ENCODE results near the gene MCHR1. TPM values are rescaled to one million over a fixed set of nuclear protein-coding genes. Genes with fewer than 3 reads are reported as not detected.
A peak's percentile ranks its signal among the peaks of the same experiment; 100 is the strongest.

Gene MCHR1
- total and polyA plus RNA-seq, 2 donors (not counting 1 experiment from before 2014, with no cell fraction given) = 0.20 to 0.99 TPM

- Histone ChIP-seq H3K4me2 (ENCODE audit: extremely low read depth, insufficient read depth, low read length) (peak overlapping the region; percentile 41), H3K79me2 (ENCODE audit: control insufficient read depth, insufficient read depth, low read length) (no peaks in the 10 kb centered on the region), H3K36me3 (ENCODE audit: control insufficient read depth, insufficient read depth, low read length) (no peaks in the 10 kb centered on the region), H3K9me3 (ENCODE audit: control insufficient read depth, insufficient read depth, low read depth, low read length) (no peaks in the 10 kb centered on the region), H3K4me1 (ENCODE audit: control insufficient read depth, extremely low read depth, insufficient read depth, low read length) (peaks cover 5% of the 10 kb centered on the region), H3K4me3 (replicated peaks in 1 of 4; ENCODE audit: control extremely low read depth in 1 of 4, insufficient read depth in 1 of 4, low read depth in 3 of 4, low read length in 4 of 4) (no peak overlapping the region), H2AFZ (ENCODE audit: low read length) (no peak overlapping the region), H3K27ac (ENCODE audit: insufficient read depth, low read length) (no peak overlapping the region), H3K9ac (ENCODE audit: insufficient read depth, low read length) (no peak overlapping the region), H4K20me1 (ENCODE audit: control insufficient read depth, extremely low read depth, insufficient read depth, low read length) (no peaks in the 10 kb centered on the region), H3K27me3 (ENCODE audit: control insufficient read depth, insufficient read depth, low read length) (no peaks in the 10 kb centered on the region)
- peak; percentile 42 to 54 for DNase-seq (ENCODE audit: low read depth in 2 of 2)
- TF ChIP-seq EZH2 (IDR thresholded peaks at IDR 0.05; ENCODE audit: low read length, missing control alignments) = no peak
- TF ChIP-seq, protein P1, sequence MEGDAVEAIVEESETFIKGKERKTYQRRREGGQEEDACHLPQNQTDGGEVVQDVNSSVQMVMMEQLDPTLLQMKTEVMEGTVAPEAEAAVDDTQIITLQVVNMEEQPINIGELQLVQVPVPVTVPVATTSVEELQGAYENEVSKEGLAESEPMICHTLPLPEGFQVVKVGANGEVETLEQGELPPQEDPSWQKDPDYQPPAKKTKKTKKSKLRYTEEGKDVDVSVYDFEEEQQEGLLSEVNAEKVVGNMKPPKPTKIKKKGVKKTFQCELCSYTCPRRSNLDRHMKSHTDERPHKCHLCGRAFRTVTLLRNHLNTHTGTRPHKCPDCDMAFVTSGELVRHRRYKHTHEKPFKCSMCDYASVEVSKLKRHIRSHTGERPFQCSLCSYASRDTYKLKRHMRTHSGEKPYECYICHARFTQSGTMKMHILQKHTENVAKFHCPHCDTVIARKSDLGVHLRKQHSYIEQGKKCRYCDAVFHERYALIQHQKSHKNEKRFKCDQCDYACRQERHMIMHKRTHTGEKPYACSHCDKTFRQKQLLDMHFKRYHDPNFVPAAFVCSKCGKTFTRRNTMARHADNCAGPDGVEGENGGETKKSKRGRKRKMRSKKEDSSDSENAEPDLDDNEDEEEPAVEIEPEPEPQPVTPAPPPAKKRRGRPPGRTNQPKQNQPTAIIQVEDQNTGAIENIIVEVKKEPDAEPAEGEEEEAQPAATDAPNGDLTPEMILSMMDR (conservative IDR thresholded peaks at IDR 0.05 in 1 of 2, IDR thresholded peaks at IDR 0.05 in 1 of 2; ENCODE audit: low read depth in 1 of 2, low read length in 2 of 2) = no peak
These were observed 41.4 kb downstream of the MCHR1 start for GRCh38 chr22:40720538-40721256.

DNA sequence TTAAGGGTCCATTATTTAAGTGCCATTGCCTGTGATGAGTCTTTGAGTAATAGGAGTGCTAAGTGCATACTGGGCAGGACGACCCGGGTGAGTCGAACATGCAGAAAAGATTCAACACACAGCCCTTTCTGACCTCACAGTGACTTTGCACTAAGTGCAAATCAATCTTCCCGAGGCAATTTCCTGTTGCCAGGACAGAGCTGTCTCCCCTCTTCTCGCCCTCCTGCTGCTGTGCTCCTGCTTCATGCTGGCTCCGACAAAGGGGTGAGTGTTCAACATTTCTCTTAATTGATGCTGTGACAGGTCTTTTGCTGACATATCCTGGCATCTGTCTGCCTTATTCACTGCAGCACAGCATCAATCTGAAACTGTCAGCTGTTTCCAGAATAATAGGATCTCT, 42.0 kb downstream of the MCHR1 start:
- Histone ChIP-seq H4K20me1 (ENCODE audit: control insufficient read depth, extremely low read depth, insufficient read depth, low read length) (no peaks in the 10 kb centered on the region), H3K79me2 (ENCODE audit: control insufficient read depth, insufficient read depth, low read length) (no peaks in the 10 kb centered on the region), H3K9ac (ENCODE audit: insufficient read depth, low read length) (no peak overlapping the region), H3K36me3 (ENCODE audit: control insufficient read depth, insufficient read depth, low read length) (no peaks in the 10 kb centered on the region), H3K9me3 (ENCODE audit: control insufficient read depth, insufficient read depth, low read depth, low read length) (no peaks in the 10 kb centered on the region), H3K4me3 (replicated peaks in 1 of 4; ENCODE audit: control extremely low read depth in 1 of 4, insufficient read depth in 1 of 4, low read depth in 3 of 4, low read length in 4 of 4) (no peak overlapping the region), H3K27me3 (ENCODE audit: control insufficient read depth, insufficient read depth, low read length) (no peaks in the 10 kb centered on the region), H3K4me2 (ENCODE audit: extremely low read depth, insufficient read depth, low read length) (peak overlapping the region; percentile 41), H2AFZ (ENCODE audit: low read length) (no peak overlapping the region), H3K27ac (ENCODE audit: insufficient read depth, low read length) (no peak overlapping the region), H3K4me1 (ENCODE audit: control insufficient read depth, extremely low read depth, insufficient read depth, low read length) (peaks cover 5% of the 10 kb centered on the region)
- TF ChIP-seq, protein P1 (conservative IDR thresholded peaks at IDR 0.05 in 1 of 2, IDR thresholded peaks at IDR 0.05 in 1 of 2; ENCODE audit: low read depth in 1 of 2, low read length in 2 of 2) = no peak
- no peak for TF ChIP-seq EZH2 (IDR thresholded peaks at IDR 0.05; ENCODE audit: low read length, missing control alignments)
- DNase-seq (ENCODE audit: low read depth in 2 of 2) = peak; percentile 65 to 79

DNA sequence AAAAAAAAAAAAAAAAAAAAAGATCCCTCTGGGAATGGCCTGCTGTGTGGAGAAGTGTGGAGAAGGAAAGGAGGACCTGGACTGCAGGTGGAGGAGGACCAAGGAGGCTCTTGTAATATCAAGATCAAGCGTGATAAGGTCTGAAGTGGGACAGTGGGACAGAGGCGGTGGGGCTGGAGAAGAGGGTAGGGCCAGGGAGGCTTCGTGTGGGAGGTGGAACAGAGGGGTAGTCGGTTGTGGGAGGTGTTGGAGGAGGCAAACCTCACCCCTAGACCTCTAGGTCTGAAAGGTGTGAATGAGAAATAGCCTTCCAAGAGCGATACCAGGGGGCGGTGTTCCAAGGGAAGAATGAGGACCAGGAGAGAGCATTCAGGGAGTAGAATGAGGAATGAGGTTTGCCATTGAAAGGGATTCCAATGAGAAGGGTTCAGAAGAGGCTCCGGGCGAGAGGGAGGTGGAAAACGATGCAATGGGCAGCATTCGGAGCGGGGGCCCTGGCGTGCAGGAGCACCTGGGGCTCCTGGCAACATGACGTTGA, 44.2 kb downstream of the MCHR1 start:
- no peak for DNase-seq (ENCODE audit: low read depth in 2 of 2)
- H3K4me1 ChIP-seq (ENCODE audit: control insufficient read depth, extremely low read depth, insufficient read depth, low read length) = peaks cover 5% of the 10 kb centered on the region

More for the DNA sequence above, 44.2 kb downstream of the MCHR1 start:
- Histone ChIP-seq H3K9me3 (ENCODE audit: control insufficient read depth, insufficient read depth, low read depth, low read length) (no peaks in the 10 kb centered on the region), H3K79me2 (ENCODE audit: control insufficient read depth, insufficient read depth, low read length) (no peaks in the 10 kb centered on the region), H2AFZ (ENCODE audit: low read length) (no peak overlapping the region), H3K27ac (ENCODE audit: insufficient read depth, low read length) (no peak overlapping the region), H3K27me3 (ENCODE audit: control insufficient read depth, insufficient read depth, low read length) (no peaks in the 10 kb centered on the region), H3K4me2 (ENCODE audit: extremely low read depth, insufficient read depth, low read length) (no peak overlapping the region), H4K20me1 (ENCODE audit: control insufficient read depth, extremely low read depth, insufficient read depth, low read length) (no peaks in the 10 kb centered on the region), H3K4me3 (replicated peaks in 1 of 4; ENCODE audit: control extremely low read depth in 1 of 4, insufficient read depth in 1 of 4, low read depth in 3 of 4, low read length in 4 of 4) (no peak overlapping the region), H3K9ac (ENCODE audit: insufficient read depth, low read length) (no peak overlapping the region), H3K36me3 (ENCODE audit: control insufficient read depth, insufficient read depth, low read length) (no peaks in the 10 kb centered on the region)
- TF ChIP-seq EZH2 (IDR thresholded peaks at IDR 0.05; ENCODE audit: low read length, missing control alignments) = no peak
- TF ChIP-seq, protein P1 (conservative IDR thresholded peaks at IDR 0.05 in 1 of 2, IDR thresholded peaks at IDR 0.05 in 1 of 2; ENCODE audit: low read depth in 1 of 2, low read length in 2 of 2) = no peak

Measured in fibroblast of lung (primary cell).